ENCODE measurements around the gene PRKD2.

The PRKD2 gene

DNA sequence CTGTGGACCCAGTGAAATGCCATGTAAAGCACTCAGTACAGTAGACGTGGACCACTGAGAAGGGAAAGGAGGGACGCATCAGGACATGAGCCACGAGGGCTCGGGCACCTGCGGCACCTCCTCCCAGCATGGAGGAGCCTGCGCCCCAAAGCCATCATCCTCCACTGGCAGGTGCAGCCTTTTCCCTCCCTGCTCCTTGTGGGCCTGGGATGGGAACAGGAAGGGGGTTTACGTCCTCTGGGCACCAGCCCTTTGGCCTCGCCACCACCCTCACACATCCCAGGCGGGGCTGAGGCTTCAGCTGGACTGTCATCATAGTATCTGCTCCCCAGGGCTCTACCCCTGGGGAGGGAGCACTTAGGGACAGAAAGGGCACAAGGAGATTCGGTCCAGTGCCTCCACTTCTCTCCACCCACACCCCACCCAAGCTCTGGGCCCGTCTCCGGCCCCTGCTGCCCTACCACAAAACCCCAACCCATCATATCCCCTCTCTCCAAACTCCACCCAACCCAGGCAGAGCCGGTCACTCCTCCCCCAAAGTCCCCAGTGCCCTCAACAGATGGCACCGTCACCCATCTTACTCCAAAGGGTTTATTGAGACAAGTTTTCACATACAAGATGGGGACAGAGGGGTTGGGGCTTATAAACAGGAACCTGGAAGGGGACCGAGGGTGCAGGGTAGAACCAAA, 2.2 kb upstream of the PRKD2 start:
- no peak for DNase-seq (ENCODE audit: low spot score)

DNA sequence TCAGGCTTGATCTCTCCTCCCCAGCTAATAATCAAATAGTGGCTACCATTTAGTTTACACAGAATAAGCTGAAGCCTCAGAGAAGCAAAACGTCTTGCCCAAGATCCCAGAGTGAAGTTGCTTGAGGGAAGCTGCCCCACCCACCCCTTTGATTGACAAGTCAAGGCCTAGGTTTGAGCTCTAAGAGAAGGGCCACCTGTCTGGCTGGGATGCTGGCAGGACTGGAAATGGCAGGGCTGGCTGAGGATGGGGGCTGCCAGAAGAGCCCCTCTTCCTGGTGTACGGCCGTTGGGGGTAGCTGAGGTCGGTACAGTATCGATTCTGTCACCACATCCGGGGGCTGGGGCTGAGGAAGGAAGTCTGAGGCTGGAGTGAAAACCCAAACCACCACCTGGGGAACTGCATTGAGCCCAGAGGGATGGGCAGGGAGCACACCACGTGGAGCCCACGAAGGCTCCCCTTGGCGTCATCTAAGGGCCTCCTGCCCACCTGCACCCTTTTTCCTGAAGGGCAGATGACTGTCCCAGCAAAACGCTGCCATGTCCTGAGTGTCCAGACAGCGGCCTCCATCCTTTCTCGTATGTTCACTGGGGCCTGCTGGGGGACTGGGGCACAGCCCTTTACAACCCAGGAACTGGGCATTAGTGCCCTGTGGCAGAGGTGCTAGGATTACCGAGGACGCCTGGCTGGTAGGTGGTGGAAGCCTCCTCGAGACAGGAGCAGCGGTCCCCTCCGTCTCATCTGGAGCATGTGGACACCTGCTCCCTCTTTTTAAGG, 1.4 kb upstream of the PRKD2 start:
- Histone ChIP-seq H3K18ac (ENCODE audit: low read length) (no peak overlapping the region), H3K14ac (ENCODE audit: low read length) (no peak overlapping the region), H2BK120ac (ENCODE audit: low read depth, low read length) (no peak overlapping the region), H2BK15ac (ENCODE audit: low read length) (no peak overlapping the region), H3K4me3 (ENCODE audit: low read length in 2 of 2) (no peak overlapping the region), H2BK5ac (ENCODE audit: low read length) (no peak overlapping the region), H2AFZ (ENCODE audit: low read length) (no peak overlapping the region), H3K4ac (ENCODE audit: low read length) (no peak overlapping the region), H4K91ac (ENCODE audit: low read depth, low read length, poor library complexity) (no peak overlapping the region), H3K79me1 (ENCODE audit: low read depth, low read length) (peaks cover 11% of the 10 kb centered on the region), H3K4me1 (ENCODE audit: control insufficient read depth in 2 of 2, insufficient read depth in 1 of 2, low read depth in 1 of 2, low read length in 2 of 2) (peaks cover 7 to 12% of the 10 kb centered on the region in 2 donors), H2AK5ac (ENCODE audit: low read depth, low read length) (no peak overlapping the region), H3K36me3 (replicated peaks in 1 of 2; ENCODE audit: control insufficient read depth in 2 of 2, insufficient read depth in 2 of 2, low read length in 2 of 2) (peaks cover 40 to 56% of the 10 kb centered on the region in 2 donors), H2BK12ac (ENCODE audit: low read length) (no peak overlapping the region), H3K9ac (ENCODE audit: low read depth, low read length, poor library complexity) (no peak overlapping the region), H3K4me2 (ENCODE audit: insufficient read depth, low read length, poor library complexity, severe bottlenecking) (no peak overlapping the region), H3K9me3 (replicated peaks in 1 of 2; ENCODE audit: control insufficient read depth in 2 of 2, insufficient read depth in 1 of 2, low read depth in 1 of 2, low read length in 2 of 2) (no peaks in the 10 kb centered on the region), H3K27me3 (ENCODE audit: control insufficient read depth in 3 of 3, insufficient read depth in 3 of 3, low read depth in 1 of 3, low read length in 3 of 3) (no peaks in the 10 kb centered on the region), H3K23ac (ENCODE audit: low read depth, low read length, poor library complexity) (no peak overlapping the region), H3K27ac (replicated peaks; ENCODE audit: low read length) (peak overlapping the region; percentile 3), H4K8ac (ENCODE audit: low read depth, low read length) (peak overlapping the region; percentile 3)
- no CpG with 5 or more reads among the region's 17 CpGs for WGBS, 2 donors (ENCODE audit: extremely low coverage in 2 of 2, insufficient read length in 2 of 2, insufficient replicate concordance in 1 of 2)
- no peak for DNase-seq (ENCODE audit: low spot score)

More for the DNA sequence above, 2.2 kb upstream of the PRKD2 start:
- no peak overlapping the region for H2BK120ac ChIP-seq (ENCODE audit: low read depth, low read length)
- H2AK5ac ChIP-seq (ENCODE audit: low read depth, low read length), result no peak overlapping the region
- no peak overlapping the region for H3K4me3 ChIP-seq (ENCODE audit: low read length in 2 of 2)
- H3K27me3 ChIP-seq (ENCODE audit: control insufficient read depth in 3 of 3, insufficient read depth in 3 of 3, low read depth in 1 of 3, low read length in 3 of 3), result no peaks in the 10 kb centered on the region
- WGBS, 2 donors (ENCODE audit: extremely low coverage in 2 of 2, insufficient read length in 2 of 2, insufficient replicate concordance in 1 of 2), result no CpG with 5 or more reads among the region's 15 CpGs
- H2BK5ac ChIP-seq (ENCODE audit: low read length), result no peak overlapping the region
- no peak overlapping the region for H3K27ac ChIP-seq (replicated peaks; ENCODE audit: low read length)
- H4K91ac ChIP-seq (ENCODE audit: low read depth, low read length, poor library complexity), result no peak overlapping the region
- no peak overlapping the region for H3K4me2 ChIP-seq (ENCODE audit: insufficient read depth, low read length, poor library complexity, severe bottlenecking)
- H2BK15ac ChIP-seq (ENCODE audit: low read length), result no peak overlapping the region
- H3K9me3 ChIP-seq (replicated peaks in 1 of 2; ENCODE audit: control insufficient read depth in 2 of 2, insufficient read depth in 1 of 2, low read depth in 1 of 2, low read length in 2 of 2), result no peaks in the 10 kb centered on the region
- H3K79me1 ChIP-seq (ENCODE audit: low read depth, low read length), result peaks cover 11% of the 10 kb centered on the region
- peaks cover 44 to 63% of the 10 kb centered on the region in 2 donors for H3K36me3 ChIP-seq (replicated peaks in 1 of 2; ENCODE audit: control insufficient read depth in 2 of 2, insufficient read depth in 2 of 2, low read length in 2 of 2)
- H2AFZ ChIP-seq (ENCODE audit: low read length), result no peak overlapping the region
- no peak overlapping the region for H3K14ac ChIP-seq (ENCODE audit: low read length)
- H2BK12ac ChIP-seq (ENCODE audit: low read length), result no peak overlapping the region
- no peak overlapping the region for H3K9ac ChIP-seq (ENCODE audit: low read depth, low read length, poor library complexity)
- H3K4ac ChIP-seq (ENCODE audit: low read length), result no peak overlapping the region
- H3K4me1 ChIP-seq (ENCODE audit: control insufficient read depth in 2 of 2, insufficient read depth in 1 of 2, low read depth in 1 of 2, low read length in 2 of 2), result peaks cover 7 to 12% of the 10 kb centered on the region in 2 donors
- H3K18ac ChIP-seq (ENCODE audit: low read length), result no peak overlapping the region
- H4K8ac ChIP-seq (ENCODE audit: low read depth, low read length), result no peak overlapping the region
- no peak overlapping the region for H3K23ac ChIP-seq (ENCODE audit: low read depth, low read length, poor library complexity)

DNA sequence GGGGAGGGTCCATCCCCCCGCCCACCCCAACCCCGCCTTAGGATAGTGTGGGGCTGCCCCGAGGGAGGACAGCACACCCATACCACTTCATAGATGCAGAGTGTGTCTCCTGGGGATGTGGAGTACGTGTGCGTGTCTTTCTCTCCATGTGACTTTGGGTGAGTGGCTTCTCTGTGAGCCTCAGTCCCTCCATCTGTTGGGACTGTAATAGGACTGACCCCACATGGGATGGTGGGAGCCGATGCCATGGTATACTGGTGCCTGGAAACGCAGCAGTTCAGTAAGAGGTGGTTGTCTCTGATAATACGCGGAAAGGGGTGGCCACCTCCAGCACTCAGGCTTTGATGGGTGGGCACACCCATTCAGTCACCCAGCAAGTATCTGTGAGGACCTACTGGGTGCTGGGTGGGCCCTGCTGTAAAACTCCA, 816 bp upstream of the PRKD2 start:
- Histone ChIP-seq H4K8ac (ENCODE audit: low read depth, low read length) (peak overlapping the region; percentile 3), H3K27me3 (ENCODE audit: control insufficient read depth in 3 of 3, insufficient read depth in 3 of 3, low read depth in 1 of 3, low read length in 3 of 3) (no peaks in the 10 kb centered on the region), H3K4ac (ENCODE audit: low read length) (no peak overlapping the region), H3K9ac (ENCODE audit: low read depth, low read length, poor library complexity) (no peak overlapping the region), H3K9me3 (replicated peaks in 1 of 2; ENCODE audit: control insufficient read depth in 2 of 2, insufficient read depth in 1 of 2, low read depth in 1 of 2, low read length in 2 of 2) (no peaks in the 10 kb centered on the region), H3K4me3 (ENCODE audit: low read length in 2 of 2) (no peak overlapping the region), H3K14ac (ENCODE audit: low read length) (no peak overlapping the region), H3K23ac (ENCODE audit: low read depth, low read length, poor library complexity) (peak overlapping the region; percentile 87), H2BK15ac (ENCODE audit: low read length) (peak overlapping the region; percentile 89), H2AK5ac (ENCODE audit: low read depth, low read length) (peak overlapping the region; percentile 97), H3K79me1 (ENCODE audit: low read depth, low read length) (peaks cover 9% of the 10 kb centered on the region), H2BK12ac (ENCODE audit: low read length) (no peak overlapping the region), H3K36me3 (replicated peaks in 1 of 2; ENCODE audit: control insufficient read depth in 2 of 2, insufficient read depth in 2 of 2, low read length in 2 of 2) (peaks cover 33 to 50% of the 10 kb centered on the region in 2 donors), H3K18ac (ENCODE audit: low read length) (peak overlapping the region; percentile 94), H3K27ac (replicated peaks; ENCODE audit: low read length) (peak overlapping the region; percentile 3), H3K4me1 (ENCODE audit: control insufficient read depth in 2 of 2, insufficient read depth in 1 of 2, low read depth in 1 of 2, low read length in 2 of 2) (peaks cover 7 to 12% of the 10 kb centered on the region in 2 donors), H3K4me2 (ENCODE audit: insufficient read depth, low read length, poor library complexity, severe bottlenecking) (peak overlapping the region; percentile 62), H2BK5ac (ENCODE audit: low read length) (peak overlapping the region; percentile 87), H4K91ac (ENCODE audit: low read depth, low read length, poor library complexity) (no peak overlapping the region), H2AFZ (ENCODE audit: low read length) (no peak overlapping the region), H2BK120ac (ENCODE audit: low read depth, low read length) (peak overlapping the region; percentile 81)
- WGBS, 2 donors (ENCODE audit: extremely low coverage in 2 of 2, insufficient read length in 2 of 2, insufficient replicate concordance in 1 of 2), result no CpG with 5 or more reads among the region's 9 CpGs
- DNase-seq (ENCODE audit: low spot score), result no peak

GRCh38 chr19:46716672-46717033, 261 bp downstream of the PRKD2 start:
- H2AK5ac ChIP-seq (ENCODE audit: low read depth, low read length), result peak overlapping the region; percentile 89

More at GRCh38 chr19:46716672-46717033, 261 bp downstream of the PRKD2 start:
- Histone ChIP-seq H3K14ac (ENCODE audit: low read length) (no peak overlapping the region), H3K4ac (ENCODE audit: low read length) (no peak overlapping the region), H3K18ac (ENCODE audit: low read length) (peak overlapping the region; percentile 85), H2BK5ac (ENCODE audit: low read length) (peak overlapping the region; percentile 87), H4K8ac (ENCODE audit: low read depth, low read length) (peak overlapping the region; percentile 43), H2BK12ac (ENCODE audit: low read length) (no peak overlapping the region), H3K4me3 (ENCODE audit: low read length in 2 of 2) (peak overlapping the region; percentile 71 to 97), H3K4me1 (ENCODE audit: control insufficient read depth in 2 of 2, insufficient read depth in 1 of 2, low read depth in 1 of 2, low read length in 2 of 2) (peaks cover 7 to 12% of the 10 kb centered on the region in 2 donors), H2AFZ (ENCODE audit: low read length) (peak overlapping the region; percentile 97), H3K27ac (replicated peaks; ENCODE audit: low read length) (peak overlapping the region; percentile 81), H2BK15ac (ENCODE audit: low read length) (no peak overlapping the region), H3K4me2 (ENCODE audit: insufficient read depth, low read length, poor library complexity, severe bottlenecking) (peak overlapping the region; percentile 78), H3K27me3 (ENCODE audit: control insufficient read depth in 3 of 3, insufficient read depth in 3 of 3, low read depth in 1 of 3, low read length in 3 of 3) (no peaks in the 10 kb centered on the region), H3K23ac (ENCODE audit: low read depth, low read length, poor library complexity) (peak overlapping the region; percentile 87), H3K36me3 (replicated peaks in 1 of 2; ENCODE audit: control insufficient read depth in 2 of 2, insufficient read depth in 2 of 2, low read length in 2 of 2) (peaks cover 23 to 43% of the 10 kb centered on the region in 2 donors), H3K9ac (ENCODE audit: low read depth, low read length, poor library complexity) (peak overlapping the region; percentile 63), H3K79me1 (ENCODE audit: low read depth, low read length) (peaks cover 9% of the 10 kb centered on the region), H3K9me3 (replicated peaks in 1 of 2; ENCODE audit: control insufficient read depth in 2 of 2, insufficient read depth in 1 of 2, low read depth in 1 of 2, low read length in 2 of 2) (no peaks in the 10 kb centered on the region), H4K91ac (ENCODE audit: low read depth, low read length, poor library complexity) (no peak overlapping the region), H2BK120ac (ENCODE audit: low read depth, low read length) (no peak overlapping the region)
- WGBS, 2 donors (ENCODE audit: extremely low coverage in 2 of 2, insufficient read length in 2 of 2, insufficient replicate concordance in 1 of 2), result no CpG with 5 or more reads among the region's 20 CpGs
- no peak for DNase-seq (ENCODE audit: low spot score)
